Measurements from ENCODE around the gene IGSF6. TPM values are rescaled to one million over a fixed set of nuclear protein-coding genes. Genes with fewer than 3 reads are reported as not detected.

Gene IGSF6
- total and polyA plus RNA-seq, 9 of the 15 experiments (the other 6 are each of a cell fraction or from before 2014, with no cell fraction given): 0.07 TPM; not detected in 8

- peak; percentile 98 to 100 (median 99) for TF ChIP-seq ZBTB11 (CRISPR knock-in tag; IDR thresholded peaks at IDR 0.05)
- peak; percentile 61 for TF ChIP-seq E2F3 (CRISPR knock-in tag; IDR thresholded peaks at IDR 0.05)
- TF ChIP-seq GABPB2 (CRISPR knock-in tag; conservative IDR thresholded peaks at IDR 0.05): no peak
- TF ChIP-seq NCOA1 (IDR thresholded peaks at IDR 0.05; ENCODE audit: low read depth): peak; percentile 98
- TF ChIP-seq ZNF274 (IDR thresholded peaks at IDR 0.05; ENCODE audit: borderline replicate concordance, low read depth, low read length): no peak; the same call in 1 of the 2 replicates
- TF ChIP-seq CBX2 (IDR thresholded peaks at IDR 0.05; ENCODE audit: insufficient read depth, low read length, poor library complexity, severe bottlenecking): no peak
- peak; percentile 50; the same call in 1 of the 2 replicates for TF ChIP-seq CREB3L1 (IDR thresholded peaks at IDR 0.05; ENCODE audit: borderline replicate concordance, low read depth)
- TF ChIP-seq NFE2L1 (tag; IDR thresholded peaks at IDR 0.05; ENCODE audit: borderline replicate concordance, low read depth): no peak
- TF ChIP-seq NUFIP1 (IDR thresholded peaks at IDR 0.05; ENCODE audit: partially characterized antibody): no peak
- TF ChIP-seq POLR2G (IDR thresholded peaks at IDR 0.05; ENCODE audit: low read depth, low read length): peak; percentile 88
- TF ChIP-seq JUNB (CRISPR knock-in tag; conservative IDR thresholded peaks at IDR 0.05): no peak
- TF ChIP-seq NFYB (IDR thresholded peaks at IDR 0.05; ENCODE audit: extremely low read depth, insufficient read length): peak; percentile 30
- peak; percentile 83 for TF ChIP-seq FIP1L1 (IDR thresholded peaks at IDR 0.05; ENCODE audit: low read depth, low read length, poor library complexity, severe bottlenecking)
- peak; percentile 83 for TF ChIP-seq ATF7 (IDR thresholded peaks at IDR 0.05)
- TF ChIP-seq CC2D1A (IDR thresholded peaks at IDR 0.05): no peak
- TF ChIP-seq TFAP4 (CRISPR knock-in tag; IDR thresholded peaks at IDR 0.05; ENCODE audit: borderline replicate concordance): peak; percentile 78
- TF ChIP-seq MNT (conservative IDR thresholded peaks at IDR 0.05): peak; percentile 62 to 74
- TF ChIP-seq IFI16 (CRISPR knock-in tag; IDR thresholded peaks at IDR 0.05): no peak
Measured at GRCh38 chr16:21599122-21600030, 53.0 kb downstream of the IGSF6 start, which contains the start of gene METTL9 (continued).
